ENCODE results near the gene ZIC2. TPM values are rescaled to one million over a fixed set of nuclear protein-coding genes. Genes with fewer than 3 reads are reported as not detected.
"Not testable (repeated sequence)": the region's sequence is repeated elsewhere in the genome, so short reads cannot be mapped to it uniquely, and the experiment has no call there.

ZIC2 gene
- total RNA-seq (2014; rRNA removed; shearing (Covaris generic)): 1.7 and 10.9 TPM in 2 replicates

- no peak for DNase-seq (ENCODE audit: low read depth)
Measured at GRCh38 chr13:99981735-99982035, at the start of gene ZIC2. TSS of gene ZIC2 (plus strand) at chr13:99981784. CDS start at chr13:99982065, 281 bp downstream.

GRCh38 chr13:99932912-99933311 is 48.7 kb upstream of the ZIC2 start:
- no peak for DNase-seq (ENCODE audit: low read depth)

GRCh38 chr13:99935772-99936171 is 45.8 kb upstream of the ZIC2 start:
- DNase-seq (ENCODE audit: low read depth): no peak

DNA sequence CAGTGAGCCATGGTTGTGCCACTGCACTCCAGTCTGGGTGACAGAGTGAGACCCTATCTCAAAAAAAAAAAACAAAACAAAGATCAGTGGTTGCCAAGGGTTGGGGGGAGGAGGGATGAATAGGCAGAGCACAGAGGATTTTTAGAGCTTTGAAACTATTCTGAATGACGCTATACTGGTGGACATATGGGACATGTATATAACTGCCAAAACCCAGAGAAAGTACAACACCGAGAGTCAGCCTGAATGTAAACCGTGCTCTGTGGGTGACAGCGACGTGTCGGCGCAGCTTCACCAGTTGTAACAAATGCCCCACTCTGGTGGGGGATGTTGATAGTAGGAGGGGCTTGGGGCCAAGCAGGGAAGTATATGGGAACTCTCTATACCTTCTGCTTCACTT is 42.9 kb upstream of the ZIC2 start:
- DNase-seq (ENCODE audit: low read depth): no peak

DNA sequence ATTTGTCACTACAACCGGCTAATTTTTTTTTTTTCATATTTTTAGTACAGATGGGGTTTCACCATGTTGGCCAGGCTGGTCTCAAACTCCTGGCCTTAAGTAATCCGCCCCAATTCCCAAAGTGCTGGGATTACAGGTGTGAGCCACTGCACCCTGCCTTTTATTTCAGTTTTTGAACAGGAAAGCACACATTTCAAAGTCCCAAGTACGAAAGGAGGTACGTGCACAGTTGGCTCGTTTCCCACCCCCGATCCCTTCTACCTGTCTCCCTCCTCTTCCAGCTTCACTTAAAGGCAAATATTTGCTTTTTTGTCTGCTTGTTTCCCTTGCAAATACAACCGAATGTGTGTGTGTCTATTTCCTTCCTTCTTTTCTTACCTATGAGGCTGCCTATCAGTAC is 40.5 kb upstream of the ZIC2 start:
- DNase-seq (ENCODE audit: low read depth): no peak

- no peak for DNase-seq (ENCODE audit: low read depth)
Measured at GRCh38 chr13:99941911-99942310, 39.7 kb upstream of the ZIC2 start.

DNA sequence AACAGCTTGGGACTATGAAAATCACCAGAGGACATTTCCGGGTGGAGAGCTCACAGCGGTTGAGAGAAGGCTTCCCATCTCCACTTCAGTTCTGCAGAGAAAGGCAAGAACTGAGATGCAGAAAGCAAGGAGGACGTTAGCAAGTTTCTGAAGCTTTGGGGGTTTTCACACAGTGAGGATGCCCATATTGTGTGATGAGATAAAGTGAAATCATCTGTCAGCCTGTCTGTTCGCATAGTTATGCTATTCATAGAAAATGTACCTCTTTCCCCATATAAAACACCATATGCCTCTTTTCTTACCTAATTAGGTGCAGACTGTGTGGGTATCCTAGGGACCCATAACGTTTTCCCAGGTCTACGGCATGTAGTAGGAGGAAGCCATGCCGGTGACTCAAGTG is 37.5 kb upstream of the ZIC2 start:
- no peak for DNase-seq (ENCODE audit: low read depth)

GRCh38 chr13:99944606-99945005 is 37.0 kb upstream of the ZIC2 start:
- no peak for DNase-seq (ENCODE audit: low read depth)

DNA sequence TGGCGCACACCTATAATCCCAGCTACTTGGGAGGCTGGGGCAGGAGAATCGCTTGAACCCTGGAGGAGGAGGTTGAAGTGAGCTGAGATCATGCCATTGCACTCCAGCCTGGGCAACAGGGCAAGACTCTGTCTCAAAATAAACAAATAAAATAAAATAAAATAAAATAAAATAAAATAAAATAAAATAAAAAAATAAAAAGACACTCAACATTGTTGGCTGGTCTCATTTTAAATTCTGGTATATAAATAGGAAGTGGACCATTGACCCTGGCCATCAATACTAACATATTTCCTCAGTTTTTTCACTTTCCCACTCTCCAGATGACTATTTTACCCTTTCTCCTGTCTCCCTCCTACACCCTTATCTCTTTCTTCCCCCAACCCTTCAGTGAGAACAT is 36.1 kb upstream of the ZIC2 start:
- not testable (repeated sequence) for DNase-seq (ENCODE audit: low read depth)

- DNase-seq (ENCODE audit: low read depth): no peak
Measured at GRCh38 chr13:99947666-99948065, 33.9 kb upstream of the ZIC2 start.

GRCh38 chr13:99948411-99948810 is 33.2 kb upstream of the ZIC2 start:
- DNase-seq (ENCODE audit: low read depth): no peak

GRCh38 chr13:99948907-99949678 is 32.5 kb upstream of the ZIC2 start:
- DNase-seq (ENCODE audit: low read depth): no peak

DNA sequence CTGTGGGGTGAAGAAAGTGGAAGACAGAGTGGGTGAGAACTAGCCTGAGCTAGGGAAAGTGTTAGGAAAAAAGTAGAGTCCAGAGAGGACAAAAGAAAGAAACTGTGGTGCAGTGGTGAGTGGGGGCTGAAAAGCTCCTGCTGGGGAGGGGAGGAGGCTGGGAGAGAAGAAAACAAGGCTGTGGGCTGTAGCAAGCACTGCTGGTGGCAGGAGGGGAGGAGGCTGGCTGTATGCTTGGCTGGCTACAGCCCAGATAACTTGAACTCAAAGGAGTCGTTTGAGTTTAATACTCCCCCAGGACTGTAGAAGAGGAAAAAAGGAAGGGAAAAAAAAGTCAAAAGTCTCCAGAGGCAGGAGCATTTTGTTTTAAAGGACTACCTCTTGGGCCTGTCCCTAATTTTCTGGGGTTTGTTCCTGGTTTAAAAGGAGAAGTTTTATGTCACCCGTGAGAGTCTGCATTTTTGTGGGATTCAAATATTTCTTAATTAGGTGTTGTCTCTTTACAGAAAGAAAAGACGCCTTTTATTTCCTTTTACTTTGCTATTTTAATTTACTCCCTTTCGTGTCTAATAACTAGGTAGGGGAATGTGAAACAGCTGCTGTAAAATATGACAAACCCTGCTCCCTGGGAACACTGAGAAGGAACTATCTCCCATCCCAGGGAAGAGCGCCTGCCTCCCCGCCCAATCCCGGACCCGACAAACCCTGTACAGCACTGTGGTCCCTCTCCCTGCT is 31.7 kb upstream of the ZIC2 start:
- peak; percentile 12 for DNase-seq (ENCODE audit: low read depth)

DNA sequence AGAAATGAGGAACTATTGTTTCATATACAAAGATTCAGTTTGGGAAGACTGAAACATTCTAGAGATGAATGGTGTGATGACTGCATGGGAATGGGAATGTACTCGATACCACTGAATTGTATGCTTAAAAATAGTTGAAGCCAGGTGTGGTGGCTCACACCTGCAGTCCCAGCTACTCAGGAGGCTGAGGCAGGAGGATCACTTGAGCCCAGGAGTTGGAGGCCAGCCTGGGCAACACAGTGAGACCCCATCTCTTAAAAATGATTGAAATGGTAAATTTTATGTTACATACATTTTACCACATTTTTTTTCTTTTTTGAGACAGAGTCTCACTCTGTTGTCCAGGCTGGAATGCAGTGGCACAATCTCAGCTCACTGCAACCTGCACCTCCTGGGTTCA is 29.9 kb upstream of the ZIC2 start:
- not testable (repeated sequence) for DNase-seq (ENCODE audit: low read depth)

DNA sequence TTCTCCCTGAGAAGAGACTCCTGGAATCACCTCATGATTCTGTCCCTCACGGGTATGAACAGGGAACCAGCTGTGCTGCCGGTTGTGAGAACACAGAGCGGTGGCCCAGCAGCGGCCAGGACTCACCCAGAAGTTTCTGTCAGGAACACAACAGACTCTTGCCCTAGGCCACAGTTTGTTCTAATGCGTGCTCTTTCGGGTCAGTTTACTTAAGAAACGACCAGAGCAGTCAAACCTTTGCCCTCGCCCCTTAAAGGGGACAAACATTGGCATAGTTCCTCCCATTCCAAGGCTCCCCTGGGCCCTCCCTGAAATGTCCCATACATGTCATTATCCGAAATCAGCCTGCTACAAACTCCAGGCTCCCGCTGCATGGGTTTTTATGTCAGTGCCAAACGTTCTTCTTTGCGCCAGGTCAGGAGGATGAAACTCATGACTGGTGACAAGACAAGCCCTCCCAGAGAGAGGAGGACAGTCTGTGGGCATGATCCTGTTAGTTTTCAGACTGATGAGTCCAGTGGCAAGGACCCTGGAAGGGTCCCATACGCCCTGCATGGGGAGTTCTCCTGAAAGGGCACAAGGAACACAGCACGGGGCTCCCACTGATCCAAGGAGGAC is 28.3 kb upstream of the ZIC2 start:
- DNase-seq (ENCODE audit: low read depth): no peak

- DNase-seq (ENCODE audit: low read depth): no peak
Measured at GRCh38 chr13:99955107-99955746, 26.4 kb upstream of the ZIC2 start.

GRCh38 chr13:99955747-99956472 is 25.7 kb upstream of the ZIC2 start:
- peak; percentile 26 for DNase-seq (ENCODE audit: low read depth)

DNA sequence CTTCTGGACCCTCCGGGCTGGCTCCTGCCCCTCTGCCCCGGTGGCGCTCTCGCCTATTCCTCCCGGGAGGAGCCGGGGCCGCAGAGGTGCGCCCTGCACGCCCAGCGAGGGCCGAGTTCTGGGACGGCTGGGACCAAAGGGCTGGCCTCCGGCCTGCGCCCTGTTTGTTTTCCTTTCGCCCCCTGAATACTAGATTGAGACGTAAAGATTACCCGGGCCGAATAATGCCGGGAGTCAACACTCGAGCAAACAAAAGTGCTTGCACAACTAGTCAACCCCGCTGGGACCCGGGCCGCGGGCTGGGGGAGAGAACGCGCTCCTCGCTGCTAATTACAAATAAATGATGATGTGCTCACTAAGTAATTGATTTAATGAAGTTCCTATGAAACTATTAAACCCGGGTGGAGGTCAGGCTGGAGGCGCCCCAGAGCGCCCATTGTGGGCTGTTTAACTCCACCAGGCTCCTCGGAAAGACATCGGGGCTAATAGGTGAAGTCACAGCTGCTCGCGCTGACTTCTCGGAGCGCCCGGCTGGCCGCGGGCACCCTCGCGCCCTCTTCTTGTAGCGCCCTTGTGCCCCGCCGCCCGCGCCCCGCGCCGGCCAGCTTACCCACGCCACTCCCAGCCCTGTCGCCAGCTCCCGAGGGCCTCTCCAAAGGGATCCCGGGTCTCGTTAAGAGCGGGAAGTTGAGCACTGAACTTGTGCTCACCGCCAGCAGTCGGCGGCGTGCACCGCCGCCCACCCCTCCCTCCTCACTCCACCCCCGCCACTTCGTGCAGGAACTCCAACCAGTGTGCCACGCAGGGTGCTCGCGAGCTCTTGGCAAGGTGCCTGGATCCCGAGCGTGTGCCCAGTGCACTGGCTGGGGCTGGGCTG is 24.9 kb upstream of the ZIC2 start:
- DNase-seq (ENCODE audit: low read depth): no peak

DNA sequence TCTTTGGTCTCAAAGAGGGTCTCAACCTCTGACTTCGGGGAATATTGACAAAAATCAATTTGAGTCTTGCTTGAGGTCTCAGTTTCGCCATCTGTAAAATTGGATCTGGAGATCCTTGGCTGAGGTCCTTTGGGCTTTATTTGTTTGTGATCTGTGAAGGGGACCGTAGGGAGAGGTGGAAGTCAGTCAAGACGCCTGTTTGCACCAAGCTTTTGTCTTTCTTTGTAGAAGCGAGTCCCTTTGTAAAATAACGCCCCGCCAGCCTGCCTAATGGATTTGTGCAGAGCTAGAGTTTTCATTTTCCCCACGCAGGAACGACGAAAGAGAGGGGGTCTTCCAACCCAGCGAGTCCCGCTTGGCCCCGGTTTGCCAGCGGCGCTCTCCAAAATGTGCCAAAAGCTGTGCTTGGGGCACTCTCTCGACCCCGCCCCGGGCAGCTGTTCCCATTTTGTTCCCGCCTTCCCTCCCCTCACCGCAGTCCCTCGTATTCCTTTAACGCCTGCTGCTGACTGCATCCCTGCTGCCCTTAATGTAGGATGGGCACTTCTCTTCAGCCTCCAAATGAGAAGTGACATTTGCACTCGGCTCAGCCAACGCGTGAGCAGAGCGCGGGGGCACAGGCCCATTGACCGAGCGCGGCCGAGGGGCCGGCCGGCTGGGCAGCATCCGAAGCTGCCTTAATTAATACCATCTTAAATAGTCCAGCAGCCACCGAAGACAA is 23.0 kb upstream of the ZIC2 start:
- DNase-seq (ENCODE audit: low read depth): no peak

DNA sequence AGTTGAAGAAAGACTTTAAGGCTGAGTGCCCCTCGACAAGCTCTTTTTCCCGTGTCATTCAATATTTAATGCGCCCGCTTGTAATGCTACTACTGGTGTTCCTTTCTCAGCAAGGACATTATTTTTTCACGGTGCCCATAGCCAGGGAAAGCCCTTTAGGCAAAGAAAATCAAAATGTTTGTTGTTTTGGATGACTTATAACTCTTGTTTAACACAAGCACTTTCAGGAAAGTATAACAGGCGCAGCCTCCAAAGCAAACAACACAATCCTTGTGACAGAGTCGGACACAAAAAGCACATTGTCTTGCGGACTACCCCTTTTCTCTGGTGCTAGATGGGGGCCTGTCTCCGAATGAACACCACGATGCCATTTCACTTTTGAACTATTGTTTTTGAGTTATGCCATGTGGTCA is 22.5 kb upstream of the ZIC2 start:
- DNase-seq (ENCODE audit: low read depth): no peak

Data from Daoy (cell line).